Measurements from ENCODE around the gene CDC42BPB.
"Not testable (repeated sequence)": the region's sequence is repeated elsewhere in the genome, so short reads cannot be mapped to it uniquely, and the experiment has no call there.

Gene CDC42BPB

DNA sequence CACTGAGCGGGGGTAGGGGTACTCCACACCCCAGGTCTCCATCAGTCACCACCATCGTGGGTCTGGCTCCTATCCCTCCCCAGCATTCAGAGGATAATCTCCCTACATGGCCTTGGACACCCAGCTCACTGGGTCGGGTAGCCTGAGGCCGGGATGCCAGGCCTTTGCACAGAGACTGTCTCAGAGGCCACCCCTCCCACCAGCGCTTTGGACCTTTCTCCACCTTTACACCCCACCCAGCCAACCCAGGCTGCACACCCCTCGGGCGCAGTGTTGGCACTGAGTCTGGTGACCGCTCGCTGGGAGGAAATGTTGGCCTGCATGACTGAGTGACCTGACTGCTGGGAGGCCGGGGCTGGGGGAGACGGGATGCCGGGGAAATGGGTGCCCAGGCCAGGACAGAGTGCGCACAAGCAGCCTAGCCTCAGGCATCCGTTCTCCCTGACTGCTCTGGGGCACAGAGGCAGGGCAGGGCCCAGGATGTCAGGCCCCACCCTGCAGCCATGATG is 16.1 kb upstream of the CDC42BPB start:
- DNase-seq = no peak

- DNase-seq = no peak
These were observed 15.4 kb upstream of the CDC42BPB start for GRCh38 chr14:103072595-103073366.

- no peak for DNase-seq
These were observed 14.3 kb upstream of the CDC42BPB start for GRCh38 chr14:103071544-103072251.

GRCh38 chr14:103070971-103071542 is 13.7 kb upstream of the CDC42BPB start:
- DNase-seq = no peak

DNA sequence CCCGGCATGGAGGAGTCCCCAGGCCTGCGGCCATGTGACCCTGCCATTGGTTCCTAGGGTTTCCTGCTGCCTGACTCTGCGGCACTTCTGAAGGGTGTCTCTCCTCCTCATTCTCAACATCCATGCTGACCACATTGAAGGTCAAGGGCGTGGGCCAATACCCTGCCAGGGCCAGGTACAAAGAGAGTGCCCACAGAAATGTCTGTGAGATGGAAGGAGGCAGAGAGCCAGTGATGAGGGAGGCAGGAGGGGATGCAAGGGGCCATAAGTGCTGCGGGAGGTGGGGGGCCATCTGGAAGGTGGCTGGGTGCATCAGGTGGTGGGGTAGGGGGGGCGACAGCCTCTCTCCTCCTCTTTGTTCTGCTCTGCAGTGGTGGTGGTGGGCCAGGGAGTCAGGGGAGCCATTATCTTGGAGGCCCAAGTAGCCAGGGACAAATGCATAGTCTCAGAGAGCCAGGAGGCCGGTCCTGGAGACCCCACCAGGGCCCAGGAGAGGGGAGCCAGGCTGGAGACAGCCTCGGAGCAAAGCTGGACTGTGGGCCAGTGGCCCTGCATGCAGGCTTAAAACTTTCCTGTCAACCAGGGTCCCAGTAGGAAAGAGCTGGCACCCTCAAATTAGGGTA is 13.0 kb upstream of the CDC42BPB start:
- DNase-seq = no peak

GRCh38 chr14:103068351-103069073 is 11.2 kb upstream of the CDC42BPB start:
- DNase-seq = no peak

DNA sequence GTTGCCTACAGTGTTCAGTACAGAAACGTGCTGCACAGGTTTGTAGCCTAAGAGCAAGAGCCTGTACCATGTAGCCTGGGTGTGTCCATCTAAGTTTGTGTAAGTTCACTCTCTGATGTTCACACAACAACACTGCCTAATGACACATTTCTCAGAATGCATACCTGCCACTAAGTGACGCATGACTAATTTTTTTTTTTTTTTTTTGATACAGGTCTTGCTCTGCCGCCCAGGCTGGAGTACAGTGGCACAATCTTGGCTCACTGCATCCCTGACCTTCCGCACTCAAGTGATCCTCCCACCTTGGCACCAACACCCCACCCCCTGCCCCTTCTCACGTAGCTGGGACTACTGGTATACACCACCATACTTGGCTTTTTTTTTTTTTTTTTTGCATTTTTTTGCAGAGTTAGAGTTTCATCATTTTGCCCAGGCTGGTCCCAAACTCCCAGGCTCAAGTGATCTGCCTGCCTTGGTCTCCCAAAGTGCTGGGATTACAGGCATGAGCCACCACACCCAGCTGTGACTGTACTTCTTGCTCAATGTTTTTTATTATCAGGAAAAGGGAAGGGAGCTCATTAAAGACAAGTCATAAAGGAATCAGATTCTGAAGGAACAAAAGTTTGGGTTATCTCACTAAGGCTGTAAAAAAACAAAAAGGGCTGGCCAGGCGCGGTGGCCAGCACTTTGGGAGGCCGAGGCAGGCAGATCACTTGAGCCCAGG is 10.0 kb upstream of the CDC42BPB start:
- no peak for DNase-seq

GRCh38 chr14:103066399-103066798 is 9.1 kb upstream of the CDC42BPB start:
- DNase-seq = no peak

DNA sequence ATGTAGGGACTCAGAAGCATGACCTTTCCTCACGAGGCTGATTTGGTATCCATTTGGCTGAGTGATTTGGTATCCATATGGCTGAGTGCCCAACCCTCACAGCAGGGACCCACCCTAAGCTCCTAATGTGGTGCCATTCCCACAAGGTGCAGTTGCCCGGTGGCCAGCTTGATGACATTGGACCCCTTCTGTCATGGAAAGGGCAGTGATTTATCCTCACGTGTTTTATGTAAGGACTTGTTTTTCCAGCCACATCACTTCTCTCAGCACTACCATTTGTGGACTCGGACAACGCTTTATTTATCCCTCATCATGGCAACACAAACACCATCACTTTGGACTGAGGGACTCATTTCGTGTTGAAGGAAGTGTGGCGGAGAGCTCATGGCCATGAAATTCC is 8.5 kb upstream of the CDC42BPB start:
- DNase-seq = no peak

DNA sequence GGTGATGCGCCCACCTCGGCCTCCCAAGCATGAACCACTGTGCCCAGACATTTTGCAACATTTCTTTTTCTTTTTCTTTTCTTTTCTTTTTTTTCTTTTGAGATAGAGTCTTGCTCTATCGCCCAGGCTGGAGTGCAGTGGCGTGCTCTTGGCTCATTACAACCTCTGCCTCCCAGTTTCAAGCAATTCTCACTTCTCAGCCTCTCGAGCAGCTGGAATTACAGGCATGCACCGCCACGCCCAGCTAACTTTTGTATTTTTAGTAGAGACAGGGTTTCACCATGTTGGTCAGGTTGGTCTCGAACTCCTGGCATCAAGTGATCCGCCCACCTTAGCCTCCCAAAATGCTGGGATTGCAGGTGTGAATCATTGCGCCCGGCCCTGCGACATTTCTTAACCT is 7.6 kb upstream of the CDC42BPB start:
- no peak for DNase-seq

DNA sequence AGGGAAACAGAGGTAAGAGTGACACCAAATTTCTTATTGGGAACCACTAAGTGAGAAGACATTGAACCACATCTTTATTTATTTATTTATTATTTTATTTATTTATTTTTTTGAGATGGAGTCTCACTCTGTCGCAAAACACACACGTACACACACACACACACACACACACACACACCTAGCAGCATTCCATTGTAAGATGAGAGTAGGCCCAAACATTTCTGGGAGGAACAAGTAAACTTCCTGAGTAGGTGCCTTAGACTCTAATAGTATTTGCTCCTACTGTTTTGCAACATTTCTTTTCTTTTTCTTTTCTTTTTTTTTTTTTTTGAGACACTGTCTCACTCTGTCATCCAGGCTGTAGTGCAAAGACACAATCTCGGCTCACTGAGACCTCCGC is 7.1 kb upstream of the CDC42BPB start:
- no peak for DNase-seq

DNA sequence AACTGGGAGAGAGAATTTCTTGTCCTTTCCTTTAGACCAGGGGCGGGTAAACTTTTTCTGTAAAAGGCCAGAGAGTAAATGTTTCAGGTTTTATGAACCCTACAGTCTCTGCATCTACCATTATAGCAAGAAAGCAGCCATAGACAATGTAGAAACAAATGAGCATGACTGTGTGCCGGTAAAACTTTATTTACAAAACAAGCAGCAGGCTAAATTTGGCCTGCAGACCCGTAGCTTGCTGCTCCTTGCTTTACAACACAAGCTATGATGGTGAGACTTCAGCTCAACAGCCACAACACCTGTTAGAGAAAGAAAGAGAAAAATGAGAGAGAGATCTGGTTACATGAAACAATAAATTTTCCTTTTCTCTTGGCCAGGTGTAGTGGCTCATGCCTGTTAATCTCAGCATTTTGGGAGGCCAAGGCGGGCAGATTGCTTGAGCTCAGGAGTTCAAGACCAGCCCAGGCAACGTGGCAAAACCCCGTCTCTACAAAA is 4.2 kb upstream of the CDC42BPB start:
- no peak for DNase-seq

DNA sequence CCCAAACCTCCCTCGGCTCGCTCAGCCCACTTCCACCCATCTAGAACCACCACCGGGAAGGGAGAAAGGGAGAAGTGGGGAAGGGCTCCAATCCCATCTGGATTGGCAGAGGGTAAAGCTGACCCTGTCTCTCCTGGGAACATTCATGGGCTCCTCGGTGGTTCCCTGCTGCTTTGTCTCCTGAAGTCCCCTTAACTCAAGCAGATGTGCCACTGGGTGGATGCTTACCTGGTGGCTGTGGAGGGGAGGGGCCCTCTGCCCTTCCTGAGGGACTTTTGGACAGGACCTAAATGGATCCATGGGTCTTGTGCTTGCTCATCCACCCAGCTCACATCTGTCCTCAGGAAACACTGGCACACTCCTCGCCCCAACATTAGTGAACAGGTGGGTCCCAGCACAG is 2.2 kb upstream of the CDC42BPB start:
- no peak for DNase-seq

- DNase-seq = no peak
These were observed 1.1 kb upstream of the CDC42BPB start for GRCh38 chr14:103058164-103059055.

GRCh38 chr14:103057028-103057371 is 349 bp downstream of the CDC42BPB start:
- no peak for DNase-seq

- DNase-seq = no peak
These were observed 874 bp downstream of the CDC42BPB start for GRCh38 chr14:103056322-103057027.

- DNase-seq = no peak
These were observed 1.7 kb downstream of the CDC42BPB start for GRCh38 chr14:103055695-103056094.

DNA sequence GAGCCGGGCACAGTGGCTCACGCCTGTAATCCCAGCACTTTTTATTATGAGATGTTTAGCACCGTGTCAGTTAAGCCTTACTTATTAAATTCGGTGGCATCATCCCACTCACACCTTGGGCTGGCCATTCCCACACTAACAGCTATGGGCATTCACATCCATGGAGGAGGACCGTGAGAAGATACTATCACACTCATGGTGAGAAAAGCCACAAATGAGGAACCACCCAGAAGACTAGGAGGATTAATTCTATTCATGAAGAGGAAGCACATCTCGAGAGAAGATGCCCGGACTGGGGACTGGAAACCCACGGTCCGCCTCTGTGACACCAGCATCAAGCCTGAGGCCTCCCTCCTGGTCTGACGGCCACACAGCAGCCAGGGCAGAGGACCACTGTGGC is 4.9 kb downstream of the CDC42BPB start:
- no peak for DNase-seq

DNA sequence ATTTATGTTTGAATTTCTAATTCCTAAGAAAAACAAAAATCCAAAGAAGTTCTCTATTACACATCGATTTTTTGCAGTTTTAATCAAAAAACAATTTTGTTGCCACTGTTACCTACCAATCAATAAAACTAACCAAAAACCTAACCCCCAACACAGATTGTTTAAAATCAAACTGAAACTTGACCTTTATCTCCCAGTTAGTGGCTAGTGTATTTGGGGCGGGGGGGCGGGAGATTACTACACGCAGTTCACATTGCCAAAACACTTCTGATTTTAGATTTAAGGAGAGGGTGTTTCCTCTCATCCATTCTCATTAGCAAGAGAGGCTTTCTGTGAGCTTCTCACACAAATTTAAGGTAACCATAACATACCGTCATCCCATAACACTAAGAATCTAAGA is 6.4 kb downstream of the CDC42BPB start:
- DNase-seq = no peak

DNA sequence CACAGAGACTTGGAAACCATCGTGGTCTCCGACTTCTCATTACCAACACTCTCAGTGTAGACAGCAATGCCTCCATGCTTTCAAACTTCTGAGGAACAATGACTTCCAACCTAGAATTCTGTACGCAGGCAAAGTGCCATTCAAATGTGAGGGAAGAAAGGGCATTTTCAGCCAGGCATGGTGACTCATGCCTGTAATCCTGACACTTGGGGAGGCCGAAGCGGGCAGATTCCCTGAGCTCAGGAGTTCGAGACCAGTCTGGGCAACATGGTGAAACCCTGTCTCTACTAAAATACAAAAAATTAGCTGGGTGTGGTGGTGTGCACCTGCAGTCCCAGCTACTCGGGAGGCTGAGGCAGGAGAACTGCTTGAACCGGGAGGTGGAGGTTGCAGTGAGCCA is 9.9 kb downstream of the CDC42BPB start:
- not testable (repeated sequence) for DNase-seq

Data from activated CD4-positive, alpha-beta T cell treated with anti-CD3 and anti-CD28 coated beads, Interleukin-10, Interleukin-2, amounts not matched to agents 100 ng/mL and 50 ng/mL, durations not matched to agents 16 hours and 8 hours (primary cell).